GM18858 (cell line): ENCODE results near the gene TLCD2.
A peak's percentile ranks its signal among the peaks of the same experiment; 100 is the strongest.
"Not testable (repeated sequence)": the region's sequence is repeated elsewhere in the genome, so short reads cannot be mapped to it uniquely, and the experiment has no call there.

ENCODE experiments used
- ATAC-seq: cut with Tn5 transposase; IDR thresholded peaks from one replicate; pipeline ENCODE4 v1.9.1; 2021; ENCODE audit not compliant: unreplicated experiment

TLCD2 gene

GRCh38 chr17:1718362-1719165 lies 8.4 kb upstream of the TLCD2 start:
- ATAC-seq: no peak

DNA sequence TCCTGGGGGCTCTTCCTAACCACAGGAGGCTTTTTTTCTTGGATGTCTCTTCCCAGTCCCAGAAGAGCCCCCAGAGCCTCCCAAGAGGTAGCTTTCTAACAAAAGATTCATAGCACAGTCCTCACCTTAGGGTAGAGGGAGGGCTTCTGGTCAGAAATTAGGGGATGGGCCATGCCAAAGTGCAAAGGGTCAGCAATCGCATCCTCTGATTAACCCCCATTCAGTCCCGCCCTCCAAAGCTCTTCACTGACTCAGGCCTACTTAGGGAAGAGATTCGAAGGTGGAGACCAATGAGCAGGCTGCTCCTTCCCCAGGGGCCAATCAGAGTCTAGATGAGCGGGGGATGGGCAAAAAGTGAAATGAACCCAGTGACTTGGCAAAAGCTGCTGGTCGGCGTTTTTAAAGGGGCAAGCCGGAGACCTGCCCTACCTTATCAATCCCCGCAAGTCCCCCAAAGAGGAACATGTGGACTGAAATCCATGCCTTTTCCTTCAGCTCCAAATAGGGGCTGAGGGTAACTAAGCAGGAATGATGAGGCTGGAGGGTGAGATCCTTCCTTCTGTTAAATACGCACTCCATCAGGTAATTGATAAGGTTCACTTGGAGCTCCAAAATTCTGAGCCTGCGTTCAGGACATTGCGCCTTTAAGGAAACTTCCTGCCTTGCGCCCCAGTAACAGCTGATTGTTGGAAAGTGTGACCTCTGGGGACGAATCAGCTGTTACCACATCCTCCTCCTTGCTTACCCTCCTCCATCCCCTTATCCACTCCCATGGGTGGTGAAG lies 6.9 kb upstream of the TLCD2 start:
- ATAC-seq: peak; percentile 30

DNA sequence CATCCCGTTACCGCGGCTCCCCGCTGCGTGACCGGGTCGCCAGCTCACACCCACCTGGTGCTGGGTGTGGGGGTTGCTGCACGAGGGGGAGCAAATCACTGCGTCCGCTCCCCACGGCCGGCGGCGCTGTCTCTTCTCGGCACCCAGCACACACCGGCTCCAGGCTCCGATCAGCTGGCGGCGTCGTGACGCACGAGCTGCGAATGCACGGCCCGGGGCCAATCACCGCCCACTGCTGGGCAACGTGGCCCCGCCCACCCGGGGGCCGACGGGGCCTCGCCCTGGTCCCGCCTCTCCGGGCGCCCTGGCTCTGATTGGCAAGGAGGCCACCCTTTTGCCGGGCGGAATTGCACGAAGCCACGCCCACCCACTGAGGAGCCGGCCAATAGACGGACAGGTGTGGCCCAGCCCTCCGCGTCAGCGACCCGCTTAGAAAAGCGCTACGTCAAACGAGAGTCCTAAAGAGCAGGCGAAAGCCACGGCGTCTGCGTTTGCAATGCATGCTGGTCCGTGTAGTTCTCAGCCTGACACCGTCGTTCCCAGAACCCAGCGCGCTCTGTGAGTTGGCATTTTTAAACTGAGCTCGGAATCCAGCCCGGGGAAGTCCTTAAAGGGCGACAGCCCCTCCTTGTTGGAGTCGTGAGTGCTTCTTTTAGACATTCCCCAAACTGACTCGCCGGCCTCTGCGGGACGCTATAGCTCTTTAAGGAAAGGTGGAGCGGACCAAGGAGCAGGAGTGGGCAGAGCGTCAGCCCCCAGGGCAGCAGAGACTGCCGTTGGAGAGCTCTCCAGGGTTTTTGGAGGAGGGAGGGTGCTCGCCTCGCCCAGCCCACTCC lies 6.1 kb upstream of the TLCD2 start:
- ATAC-seq: peak; percentile 59

DNA sequence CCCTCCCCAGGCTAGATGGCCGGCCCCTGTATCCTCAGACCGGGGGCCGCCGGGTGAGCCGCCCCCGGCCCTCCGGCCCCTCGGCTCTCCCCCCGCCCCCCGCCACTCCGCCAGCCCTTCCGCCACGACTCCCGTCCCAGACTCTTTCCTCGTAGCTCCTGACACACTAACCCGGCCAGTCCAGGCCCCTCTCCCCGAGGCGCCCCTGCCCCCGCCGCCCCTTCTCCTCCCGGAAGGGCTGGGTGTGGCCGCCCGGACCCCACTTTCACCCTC lies 5.6 kb upstream of the TLCD2 start:
- no peak for ATAC-seq

- ATAC-seq: no peak
Measured at GRCh38 chr17:1714980-1715802, 5.0 kb upstream of the TLCD2 start.

GRCh38 chr17:1714427-1714979 lies 4.3 kb upstream of the TLCD2 start:
- ATAC-seq: no peak

DNA sequence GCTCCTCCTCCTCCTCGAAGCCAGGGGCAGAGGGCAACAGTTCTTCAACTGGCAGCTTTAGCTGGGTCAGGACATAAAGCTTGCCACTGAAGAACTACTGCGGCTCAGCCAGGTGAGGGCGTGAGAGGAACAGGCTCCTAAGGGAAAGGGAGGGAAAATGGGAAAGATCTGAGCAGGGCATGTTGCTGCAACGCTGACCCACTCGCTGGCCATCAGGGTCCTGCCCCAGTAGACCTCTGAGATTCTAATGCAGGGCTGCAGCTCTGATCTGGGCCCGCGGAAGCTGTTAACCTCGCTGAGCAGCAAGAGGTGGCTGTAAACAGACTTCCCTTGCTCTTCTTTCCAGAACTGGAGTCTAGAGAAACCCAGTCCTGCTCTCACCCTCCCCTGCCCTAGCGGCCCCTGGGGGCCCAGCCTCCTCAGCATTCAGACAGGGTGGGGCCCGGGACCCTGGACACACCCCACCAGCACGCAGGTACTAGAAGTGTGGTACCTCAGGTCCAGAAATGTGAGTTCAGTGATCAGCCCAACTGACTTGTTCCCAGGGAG lies 3.8 kb upstream of the TLCD2 start:
- ATAC-seq: no peak

DNA sequence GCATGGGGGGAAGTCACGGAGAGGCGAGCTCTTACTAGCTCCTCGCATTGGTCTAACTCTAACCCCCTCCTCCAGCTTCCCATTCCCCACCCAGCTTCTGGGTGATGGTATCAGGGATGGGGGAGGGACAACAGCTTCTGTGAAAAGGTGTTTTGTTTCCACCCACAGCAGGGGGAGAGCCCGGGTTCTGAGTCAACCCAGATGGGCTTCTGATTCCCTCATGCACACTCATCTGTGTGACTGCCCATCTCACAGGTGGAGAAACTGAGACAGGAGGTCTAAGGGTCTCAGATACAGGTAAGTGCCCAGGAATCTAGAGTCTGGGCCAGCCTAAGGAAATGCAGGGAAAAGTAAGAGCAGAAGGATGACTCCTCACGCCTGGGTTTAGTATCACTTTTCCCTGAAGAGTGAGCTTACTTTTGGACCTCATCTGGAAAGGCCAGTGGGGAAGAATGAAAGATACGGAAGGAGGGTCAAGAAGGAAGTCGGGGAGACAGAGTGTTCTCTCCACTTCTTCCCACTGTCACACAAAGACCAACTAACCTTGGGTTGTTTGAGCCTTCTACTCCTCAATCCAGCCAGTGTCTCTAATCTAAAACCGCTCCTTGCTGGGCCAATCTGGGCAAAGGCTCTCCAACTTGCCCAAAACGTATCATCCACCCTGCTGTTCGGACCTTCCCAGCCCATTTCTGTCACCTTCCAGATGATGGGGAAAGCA lies 3.1 kb upstream of the TLCD2 start:
- ATAC-seq: no peak

DNA sequence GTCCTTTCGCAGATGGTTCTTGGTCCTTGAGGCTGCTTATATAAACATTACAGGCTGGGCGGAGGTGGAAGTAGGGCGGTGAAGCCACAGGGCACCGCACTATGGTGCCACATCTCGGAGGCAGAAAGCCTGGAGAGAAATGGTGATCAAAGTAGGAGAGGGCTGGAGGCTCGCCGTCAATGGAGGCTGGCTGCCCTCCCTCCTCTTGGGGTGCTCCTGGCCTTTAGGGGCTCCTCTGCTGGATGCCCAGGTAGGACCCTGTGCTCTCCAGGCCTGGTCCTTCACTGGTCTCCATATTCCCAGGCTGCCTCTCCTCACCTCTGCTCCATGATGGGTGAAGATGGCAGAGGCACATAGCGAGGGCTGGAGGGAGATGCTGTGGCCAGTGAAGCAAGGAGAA lies 2.1 kb upstream of the TLCD2 start:
- no peak for ATAC-seq

- ATAC-seq: no peak
Measured at GRCh38 chr17:1711804-1712203, 1.6 kb upstream of the TLCD2 start.

- no peak for ATAC-seq
Measured at GRCh38 chr17:1710807-1711553, 803 bp upstream of the TLCD2 start.

DNA sequence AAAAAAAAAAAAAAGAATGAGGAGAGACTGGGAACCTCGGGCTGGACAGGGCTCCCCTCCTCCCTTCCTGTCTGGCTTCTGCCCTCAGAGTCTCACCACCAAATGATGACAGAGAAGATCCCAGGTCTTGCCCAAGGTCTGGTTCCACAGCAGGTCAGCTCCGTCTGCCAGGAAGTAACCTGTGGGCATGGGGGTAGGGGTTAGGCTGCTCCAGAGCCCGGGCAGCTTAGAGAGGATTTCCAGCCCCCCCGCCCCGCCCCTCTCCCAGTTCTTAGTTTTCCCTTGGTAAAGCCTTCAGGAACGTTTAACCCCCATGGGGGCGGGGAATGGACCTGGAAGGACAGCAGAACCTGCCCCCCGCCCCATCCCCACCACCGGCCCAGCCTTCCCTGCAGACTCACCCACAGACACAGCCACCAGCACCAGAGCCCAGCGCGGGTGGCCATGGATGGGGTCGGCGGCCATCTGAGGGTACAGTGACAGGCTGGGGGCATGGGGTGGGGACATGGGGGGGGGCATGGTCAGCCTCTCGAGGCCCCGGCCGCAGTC lies 700 bp downstream of the TLCD2 start:
- ATAC-seq: no peak

DNA sequence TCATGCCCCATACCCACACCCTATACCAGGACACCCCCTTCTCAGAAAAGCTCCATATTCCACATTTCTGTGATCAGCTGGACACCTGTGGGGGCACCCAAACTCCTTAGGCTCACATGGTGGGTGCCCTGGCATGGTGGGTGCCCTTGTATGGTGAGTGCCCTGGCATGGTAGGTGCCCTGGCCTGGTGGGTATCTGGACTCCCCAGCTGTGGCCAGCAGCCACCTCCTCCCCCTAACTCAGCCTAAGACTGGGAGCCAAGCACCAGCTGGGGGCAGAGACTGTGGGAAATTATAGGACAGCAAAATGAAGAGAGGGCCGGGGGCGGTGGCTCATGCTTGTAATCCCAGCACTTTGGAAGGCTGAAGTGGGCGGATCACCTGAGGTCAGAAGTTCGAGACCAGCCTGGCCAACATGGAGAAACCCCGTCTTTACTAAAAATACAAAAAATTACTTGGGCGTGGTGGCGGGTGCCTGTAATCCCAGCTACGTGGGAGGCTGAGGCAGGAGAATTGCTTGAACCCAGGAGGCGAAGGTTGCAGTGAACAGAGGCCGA lies 1.3 kb downstream of the TLCD2 start:
- ATAC-seq: not testable (repeated sequence)

DNA sequence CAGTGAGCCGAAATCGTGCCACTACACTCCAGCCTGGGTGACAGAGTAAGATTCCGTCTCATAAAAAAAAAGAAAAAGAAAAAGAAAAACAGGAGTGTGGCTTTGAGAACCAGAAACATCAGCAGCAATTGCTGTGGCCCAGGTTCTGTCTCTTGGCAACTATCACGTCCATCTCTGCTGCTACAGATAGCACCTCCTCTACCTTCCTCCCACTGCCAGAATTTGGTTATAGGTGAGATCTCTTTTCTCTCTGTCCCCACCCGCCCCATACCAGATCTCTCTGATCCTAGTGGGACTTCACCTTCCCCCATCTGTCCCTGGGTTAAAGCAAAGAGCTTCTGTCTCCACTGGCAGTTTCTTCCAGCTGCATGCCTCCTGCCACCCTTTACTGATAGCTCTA lies 3.1 kb downstream of the TLCD2 start:
- ATAC-seq: no peak

DNA sequence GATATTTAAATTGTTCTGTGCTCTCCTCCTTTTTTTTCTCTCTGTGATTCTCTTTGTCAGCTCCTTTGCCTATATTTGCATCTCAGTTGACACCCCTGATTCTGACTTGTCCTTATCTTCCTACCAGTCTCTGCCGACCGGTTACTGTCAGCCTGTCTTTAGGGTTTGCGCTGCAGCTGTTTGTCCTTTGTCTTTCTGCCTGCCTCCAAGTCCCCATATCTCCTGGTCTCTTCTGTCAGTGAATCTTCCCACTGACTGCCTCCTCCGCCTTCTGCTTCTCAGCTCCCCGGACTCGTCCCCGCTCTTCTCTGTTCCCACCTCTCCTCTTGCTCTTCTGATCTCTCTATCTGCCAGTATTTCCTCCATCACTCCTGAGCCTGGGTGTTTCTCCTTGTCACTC lies 5.2 kb downstream of the TLCD2 start:
- no peak for ATAC-seq

GRCh38 chr17:1703063-1703462 lies 7.1 kb downstream of the TLCD2 start:
- ATAC-seq: no peak

- not testable (repeated sequence) for ATAC-seq
Measured at GRCh38 chr17:1699891-1700290, 10.3 kb downstream of the TLCD2 start.

DNA sequence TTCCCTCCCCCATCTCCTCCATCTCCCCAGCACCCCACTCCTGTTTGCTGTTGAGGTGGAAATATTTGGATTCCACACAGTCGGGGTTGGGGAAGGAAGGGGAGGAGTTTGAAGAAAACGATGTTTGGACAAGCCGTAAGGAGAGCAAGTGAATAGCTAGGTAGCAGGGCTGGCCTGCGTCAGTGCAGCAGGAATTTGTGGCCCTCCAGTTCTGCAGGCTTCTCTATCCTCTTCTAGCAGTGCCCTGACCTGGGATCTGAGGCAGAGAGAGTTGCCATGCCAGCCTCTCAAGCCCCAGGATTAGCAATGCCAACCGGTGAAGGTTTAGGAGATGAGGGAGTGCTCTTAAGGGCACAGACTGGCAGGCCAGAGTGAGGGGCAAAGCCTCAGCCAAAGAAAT lies 12.5 kb downstream of the TLCD2 start:
- no peak for ATAC-seq
